Mucosa of stomach (tissue), 1 donor: ENCODE data around the gene SPINT2.
"Not testable (repeated sequence)": the region's sequence is repeated elsewhere in the genome, so short reads cannot be mapped to it uniquely, and the experiment has no call there.

ENCODE experiments used
- H3K27me3 ChIP-seq: one replicate; pipeline ENCODE4 v1.7.0; 2013; ENCODE audit warnings: mild to moderate bottlenecking, low read length; ENCODE audit not compliant: control insufficient read depth, insufficient read depth
- H3K36me3 ChIP-seq: one replicate; pipeline ENCODE4 v1.7.0; 2013; ENCODE audit warnings: low read length; ENCODE audit not compliant: control insufficient read depth, insufficient read depth
- H3K4me1 ChIP-seq: one replicate; pipeline ENCODE4 v1.7.0; 2013; ENCODE audit warnings: mild to moderate bottlenecking, low read length; ENCODE audit not compliant: control insufficient read depth, insufficient read depth
- H3K4me3 ChIP-seq: one replicate; pipeline ENCODE4 v1.7.0; 2013; ENCODE audit warnings: low read length
- H3K9ac ChIP-seq: one replicate; pipeline ENCODE4 v1.7.0; 2013; ENCODE audit warnings: mild to moderate bottlenecking, low read length, moderate library complexity
- H3K9me3 ChIP-seq: one replicate; pipeline ENCODE4 v1.7.0; 2013; ENCODE audit warnings: mild to moderate bottlenecking, low read length, moderate library complexity; ENCODE audit not compliant: control insufficient read depth
- donor health status: Pancreatic carcinoma.

Gene SPINT2

GRCh38 chr19:38247126-38247525, 17.2 kb upstream of the SPINT2 start:
- no peak overlapping the region for H3K9ac ChIP-seq
- no peaks in the 10 kb centered on the region for H3K36me3 ChIP-seq
- no peaks in the 10 kb centered on the region for H3K27me3 ChIP-seq
- no peaks in the 10 kb centered on the region for H3K9me3 ChIP-seq
- no peak overlapping the region for H3K4me3 ChIP-seq
- H3K4me1 ChIP-seq = peaks cover 25% of the 10 kb centered on the region

- no peaks in the 10 kb centered on the region for H3K36me3 ChIP-seq
- no peaks in the 10 kb centered on the region for H3K27me3 ChIP-seq
- H3K9ac ChIP-seq = no peak overlapping the region
- H3K4me3 ChIP-seq = no peak overlapping the region
- H3K9me3 ChIP-seq = no peaks in the 10 kb centered on the region
- peaks cover 25% of the 10 kb centered on the region for H3K4me1 ChIP-seq
Measured at GRCh38 chr19:38247734-38248268, 16.6 kb upstream of the SPINT2 start.

GRCh38 chr19:38248421-38248820, 16.0 kb upstream of the SPINT2 start:
- no peaks in the 10 kb centered on the region for H3K36me3 ChIP-seq
- no peak overlapping the region for H3K4me3 ChIP-seq
- H3K27me3 ChIP-seq = no peaks in the 10 kb centered on the region
- H3K4me1 ChIP-seq = peaks cover 25% of the 10 kb centered on the region
- no peak overlapping the region for H3K9ac ChIP-seq
- H3K9me3 ChIP-seq = no peaks in the 10 kb centered on the region

GRCh38 chr19:38250428-38250820, 13.9 kb upstream of the SPINT2 start:
- Histone ChIP-seq H3K9me3 (no peaks in the 10 kb centered on the region), H3K27me3 (peaks cover under 1% of the 10 kb centered on the region), H3K36me3 (no peaks in the 10 kb centered on the region), H3K4me3 (no peak overlapping the region), H3K9ac (no peak overlapping the region), H3K4me1 (peaks cover 25% of the 10 kb centered on the region)

- Histone ChIP-seq H3K27me3 (peaks cover 6% of the 10 kb centered on the region), H3K9ac (peak overlapping the region; percentile 42), H3K36me3 (no peaks in the 10 kb centered on the region), H3K9me3 (no peaks in the 10 kb centered on the region), H3K4me1 (peaks cover 25% of the 10 kb centered on the region), H3K4me3 (no peak overlapping the region)
Measured at GRCh38 chr19:38250821-38251563, 13.4 kb upstream of the SPINT2 start.

GRCh38 chr19:38251564-38252051, 12.8 kb upstream of the SPINT2 start:
- H3K36me3 ChIP-seq = no peaks in the 10 kb centered on the region
- H3K4me3 ChIP-seq = no peak overlapping the region
- peak overlapping the region; percentile 42 for H3K9ac ChIP-seq

GRCh38 chr19:38252385-38252784, 12.0 kb upstream of the SPINT2 start:
- Histone ChIP-seq H3K36me3 (no peaks in the 10 kb centered on the region), H3K9me3 (no peaks in the 10 kb centered on the region), H3K4me3 (no peak overlapping the region), H3K9ac (peak overlapping the region; percentile 55), H3K27me3 (peaks cover 19% of the 10 kb centered on the region), H3K4me1 (peaks cover 25% of the 10 kb centered on the region)

More at GRCh38 chr19:38251564-38252051, 12.8 kb upstream of the SPINT2 start:
- Histone ChIP-seq H3K9me3 (no peaks in the 10 kb centered on the region), H3K27me3 (peaks cover 13% of the 10 kb centered on the region), H3K4me1 (peaks cover 25% of the 10 kb centered on the region)

GRCh38 chr19:38252941-38253691, 11.3 kb upstream of the SPINT2 start:
- Histone ChIP-seq H3K9ac (peak overlapping the region; percentile 55), H3K36me3 (no peaks in the 10 kb centered on the region), H3K9me3 (no peaks in the 10 kb centered on the region), H3K4me1 (peaks cover 21% of the 10 kb centered on the region), H3K4me3 (no peak overlapping the region), H3K27me3 (peaks cover 19% of the 10 kb centered on the region)

- peaks cover 19% of the 10 kb centered on the region for H3K27me3 ChIP-seq
- no peaks in the 10 kb centered on the region for H3K9me3 ChIP-seq
- peak overlapping the region; percentile 55 for H3K9ac ChIP-seq
- H3K36me3 ChIP-seq = no peaks in the 10 kb centered on the region
- H3K4me3 ChIP-seq = no peak overlapping the region
- peaks cover 17% of the 10 kb centered on the region for H3K4me1 ChIP-seq
Measured at GRCh38 chr19:38253788-38254187, 10.6 kb upstream of the SPINT2 start.

GRCh38 chr19:38255383-38256014, 8.9 kb upstream of the SPINT2 start:
- peaks cover 14% of the 10 kb centered on the region for H3K4me1 ChIP-seq
- no peak overlapping the region for H3K4me3 ChIP-seq
- no peaks in the 10 kb centered on the region for H3K9me3 ChIP-seq
- no peak overlapping the region for H3K9ac ChIP-seq
- peaks cover 19% of the 10 kb centered on the region for H3K27me3 ChIP-seq
- no peaks in the 10 kb centered on the region for H3K36me3 ChIP-seq

- peaks cover 21% of the 10 kb centered on the region for H3K4me1 ChIP-seq
- not testable (repeated sequence) for H3K9me3 ChIP-seq, H3K4me3 ChIP-seq
Measured at GRCh38 chr19:38261942-38262341, 2.4 kb upstream of the SPINT2 start.

More at GRCh38 chr19:38261942-38262341, 2.4 kb upstream of the SPINT2 start:
- not testable (repeated sequence) for H3K9ac ChIP-seq, H3K36me3 ChIP-seq, H3K27me3 ChIP-seq
